ENCODE results near the gene PRND. TPM values are rescaled to one million over a fixed set of nuclear protein-coding genes. Genes with fewer than 3 reads are reported as not detected.
A peak's percentile ranks its signal among the peaks of the same experiment; 100 is the strongest.

The PRND gene
- total and polyA plus RNA-seq, 10 of the 15 experiments (the other 5 are each of a cell fraction or from before 2014, with no cell fraction given) = not detected

GRCh38 chr20:4740774-4741431 lies 19.2 kb downstream of the PRND start:
- no peaks in the 10 kb centered on the region for H4K20me1 ChIP-seq (ENCODE audit: control insufficient read depth, insufficient read depth)
- 7% methylated on average over 10 of the region's 10 CpGs for WGBS (ENCODE audit: insufficient coverage, insufficient replicate concordance, low lambda C conversion rate, missing lambda C conversion rate)
- H3K36me3 ChIP-seq (ENCODE audit: control insufficient read depth in 2 of 2, insufficient read depth in 2 of 2, low read length in 1 of 2) = no peaks in the 10 kb centered on the region
- no peaks in the 10 kb centered on the region for H3K4me1 ChIP-seq (ENCODE audit: control insufficient read depth, insufficient read depth, low read length)
- ChIA-PET CTCF (interaction anchor here (0.6 to 3.8 kb wide), 30 partner anchors 9 to 452 kb away, joined by 3 to 18 read pairs (median 3); partner anchors contain the start of gene CDS2), SMC1A (ENCODE audit: uncharacterized antibody, unreplicated experiment) (interaction anchor here (0.6 to 1.3 kb wide), 6 partner anchors 9 to 482 kb away, joined by 3 to 4 read pairs (median 4); no protein-coding TSS in a partner anchor), RAD21 (ENCODE audit: unreplicated experiment) (interaction anchor here (0.9 to 1.1 kb wide), 2 partner anchors 210 to 375 kb away, joined by 3 read pairs; no protein-coding TSS in a partner anchor), POLR2A (no interaction called here)
- TF ChIP-seq CTCF (IDR thresholded peaks at IDR 0.05 in 2 of 3, conservative IDR thresholded peaks at IDR 0.05 in 1 of 3; ENCODE audit: control insufficient read depth in 2 of 3, extremely low read depth in 1 of 3, insufficient read depth in 1 of 3, low read depth in 3 of 3, low read length in 3 of 3) (peak; percentile 70 to 86 (median 79)), ZZZ3 (IDR thresholded peaks at IDR 0.05; ENCODE audit: control insufficient read depth, insufficient read length, low read depth) (no peak), SMAD5 (IDR thresholded peaks at IDR 0.05; ENCODE audit: low read depth) (no peak), RAD21 (IDR thresholded peaks at IDR 0.05; ENCODE audit: insufficient read depth, low read depth, low read length) (peak; percentile 50), SMC3 (IDR thresholded peaks at IDR 0.05; ENCODE audit: borderline replicate concordance, low read length) (peak; percentile 51; the same call in 1 of the 2 replicates), POLR2A (IDR thresholded peaks at IDR 0.05; ENCODE audit: low read depth, low read length) (no peak), ESRRA (IDR thresholded peaks at IDR 0.05; ENCODE audit: low read length) (no peak), SUZ12 (IDR thresholded peaks at IDR 0.05; ENCODE audit: unreplicated experiment) (no peak), RELA (IDR thresholded peaks at IDR 0.05; ENCODE audit: borderline replicate concordance, partially characterized antibody) (no peak)
- FAIRE-seq = peak; percentile 13
- DNase-seq (ENCODE audit: low read depth, low spot score) = no peak
- peak; percentile 83 for ATAC-seq
- intact Hi-C loops (cut with micrococcal nuclease; ENCODE audit: unreplicated experiment) (no loop called here), in situ Hi-C loops (cut with MboI) (no loop called here)
- H3K27ac ChIP-seq (ENCODE audit: control insufficient read depth, insufficient read depth) = no peak overlapping the region
- no peak overlapping the region for H3K9ac ChIP-seq (ENCODE audit: control insufficient read depth, insufficient read depth, low read length)
- no peak overlapping the region for H2AFZ ChIP-seq (ENCODE audit: control insufficient read depth, low read depth, low read length)
- H3K4me3 ChIP-seq = no peak overlapping the region
- no peaks in the 10 kb centered on the region; a peak in 2 of 4 replicates for H3K27me3 ChIP-seq (replicated peaks in 1 of 2; ENCODE audit: control insufficient read depth in 2 of 2, insufficient read depth in 2 of 2, low read length in 1 of 2)
- H3K79me2 ChIP-seq (ENCODE audit: control insufficient read depth, insufficient read depth, low read length) = no peaks in the 10 kb centered on the region
- H3K9me3 ChIP-seq (replicated peaks; ENCODE audit: control insufficient read depth, insufficient read depth, low read length) = no peaks in the 10 kb centered on the region
- no peak overlapping the region for H3K4me2 ChIP-seq (ENCODE audit: control insufficient read depth, insufficient read depth)
- no TSS peak for BruUV-seq (replicated peaks)
